HepG2 (cell line): ENCODE data around the gene TCF19. TPM values are rescaled to one million over a fixed set of nuclear protein-coding genes. Genes with fewer than 3 reads are reported as not detected.
A peak's percentile ranks its signal among the peaks of the same experiment; 100 is the strongest.

Experiments used
- CHD4 ChIP-seq: fragments of 200-600 bp; sonication (generic); IDR thresholded peaks from 2 replicates; pipeline ENCODE4 v1.7.0; 2017; ENCODE audit warnings: mild to moderate bottlenecking, low read length, borderline replicate concordance
- FOSL2 ChIP-seq: sonication (generic); formaldehyde crosslinking; IDR thresholded peaks from 2 replicates; pipeline ENCODE4 v1.4.0; 2020; ENCODE audit warnings: missing genetic modification reagents
- FOXK2 ChIP-seq: fragments of 450-650 bp; IDR thresholded peaks from 2 replicates; pipeline ENCODE4 v1.6.1; 2016
- HOMEZ ChIP-seq: IDR thresholded peaks from 2 replicates; pipeline ENCODE4 v1.6.1; 2016; ENCODE audit warnings: low read depth
- IKZF5 ChIP-seq: IDR thresholded peaks from 2 replicates; pipeline ENCODE4 v1.6.1; 2018; ENCODE audit warnings: missing genetic modification reagents, mild to moderate bottlenecking, missing compliant biosample characterization
- ISL2 ChIP-seq: sonication (generic); formaldehyde crosslinking; IDR thresholded peaks from 2 replicates; pipeline ENCODE4 v1.5.0; 2020; ENCODE audit warnings: missing genetic modification reagents
- JARID2 ChIP-seq: sonication (generic); formaldehyde crosslinking; IDR thresholded peaks from 2 replicates; pipeline ENCODE4 v1.8.1; 2023; ENCODE audit warnings: missing genetic modification reagents, inconsistent platforms; ENCODE audit not compliant: insufficient replicate concordance
- KLF15 ChIP-seq: sonication (generic); formaldehyde crosslinking; IDR thresholded peaks from 2 replicates; pipeline ENCODE4 v1.8.1; 2023; ENCODE audit warnings: borderline replicate concordance, mild to moderate bottlenecking, inconsistent platforms, missing genetic modification reagents, mixed read lengths
- MTA1 ChIP-seq: sonication (generic); formaldehyde crosslinking; IDR thresholded peaks from 2 replicates; pipeline ENCODE4 v1.4.0; 2020; ENCODE audit warnings: missing genetic modification reagents, mild to moderate bottlenecking, borderline replicate concordance
- NFIB ChIP-seq: sonication (generic); formaldehyde crosslinking; IDR thresholded peaks from 2 replicates; pipeline ENCODE4 v1.9.0; 2021; ENCODE audit warnings: missing genetic modification reagents, mild to moderate bottlenecking, borderline replicate concordance
- NR1H2 ChIP-seq: sonication (generic); formaldehyde crosslinking; IDR thresholded peaks from 2 replicates; pipeline ENCODE4 v1.8.1; 2022; ENCODE audit warnings: low read depth, missing genetic modification reagents, borderline replicate concordance
- RXRB ChIP-seq: IDR thresholded peaks from 2 replicates; pipeline ENCODE4 v1.6.1; 2016; ENCODE audit warnings: borderline replicate concordance, missing genetic modification reagents, missing compliant biosample characterization
- SIN3B ChIP-seq: fragments of 150-350 bp; IDR thresholded peaks from 2 replicates; pipeline ENCODE4 v1.6.1; 2014; ENCODE audit warnings: low read length
- TAF1 ChIP-seq: sonication (generic); formaldehyde crosslinking; IDR thresholded peaks from 2 replicates; pipeline ENCODE4 v1.4.0; 2020; ENCODE audit warnings: missing genetic modification reagents
- TRIM22 ChIP-seq: fragments of 450-650 bp; IDR thresholded peaks from 2 replicates; pipeline ENCODE4 v1.6.1; 2017
- ZNF205 ChIP-seq: IDR thresholded peaks from 2 replicates; pipeline ENCODE4 v1.6.1; 2018; ENCODE audit warnings: missing biosample characterization, missing genetic modification reagents
- ZNF317 ChIP-seq: sonication (generic); formaldehyde crosslinking; IDR thresholded peaks from 2 replicates; pipeline ENCODE4 v1.5.0; 2020; ENCODE audit warnings: mild to moderate bottlenecking, missing genetic modification reagents
- ZNF343 ChIP-seq: sonication (generic); formaldehyde crosslinking; IDR thresholded peaks from 2 replicates; pipeline ENCODE4 v1.4.0; 2020; ENCODE audit warnings: mild to moderate bottlenecking, missing genetic modification reagents
- ZNF546 ChIP-seq: sonication (generic); formaldehyde crosslinking; conservative IDR thresholded peaks from 2 replicates; pipeline ENCODE4 v1.8.1; 2023; ENCODE audit warnings: mild to moderate bottlenecking, missing genetic modification reagents
- ZNF562 ChIP-seq: sonication (generic); formaldehyde crosslinking; IDR thresholded peaks from 2 replicates; pipeline ENCODE4 v1.8.0; 2022; ENCODE audit warnings: missing genetic modification reagents, borderline replicate concordance
- ZNF775 ChIP-seq: sonication (generic); formaldehyde crosslinking; IDR thresholded peaks from 2 replicates; pipeline ENCODE4 v1.4.0; 2020; ENCODE audit warnings: missing genetic modification reagents, mild to moderate bottlenecking, moderate library complexity, borderline replicate concordance
- ZSCAN22 ChIP-seq: sonication (generic); formaldehyde crosslinking; IDR thresholded peaks from 2 replicates; pipeline ENCODE4 v1.4.0; 2020; ENCODE audit warnings: mild to moderate bottlenecking, missing genetic modification reagents
- ZSCAN9 ChIP-seq: IDR thresholded peaks from 2 replicates; pipeline ENCODE4 v1.6.1; 2016; ENCODE audit warnings: borderline replicate concordance
- polyA plus RNA-seq, 8 experiments: library from polyadenylated mRNA; depleted of rRNA in 3 of 8; stranded (reverse) in 7 of 8; unstranded in 1 of 8; fragments of >200 nt; fragmentation: Illumina TruSeq in 4 of 8; extraction: Trizol in 4 of 8; gene quantifications; 2 replicates each; pipeline versions ENCODE4 v1.2.1 to v1.2.3, GENCODE V29; 2011 to 2016; ENCODE audit warnings: low read depth in 4 of 8, missing spikeins in 1 of 8, mixed read lengths in 1 of 8; ENCODE audit not compliant: insufficient read depth in 1 of 8
- total RNA-seq, 5 experiments: library from RNA; depleted of rRNA; stranded (reverse); fragments of >200 nt; fragmentation: Illumina TruSeq; extraction: Trizol; gene quantifications; 2 replicates each; pipeline ENCODE4 v1.2.3, GENCODE V29; 2016; ENCODE audit warnings: low read depth in 1 of 5
- TF ChIP-seq, protein P1 (sequence below): sonication (generic); formaldehyde crosslinking; IDR thresholded peaks from 2 replicates; pipeline ENCODE4 v1.8.1; 2023; ENCODE audit warnings: missing genetic modification reagents, inconsistent platforms, borderline replicate concordance
- TF ChIP-seq, protein P2 (sequence below): IDR thresholded peaks from 2 replicates; pipeline ENCODE4 v1.6.1; 2016; ENCODE audit warnings: control low read depth

The TCF19 gene
- total and polyA plus RNA-seq, 2 of the 13 experiments (the other 11 are each of a cell fraction or from before 2014, with no cell fraction given): 4.9 to 22.2 TPM

GRCh38 chr6:31186052-31186734, 27.8 kb downstream of the TCF19 start (continued):
- no peak for TF ChIP-seq ZNF562 (CRISPR knock-in tag)
- TF ChIP-seq ZNF317: no peak; the same call in 1 of the 2 replicates
- TF ChIP-seq TAF1: peak; percentile 78
- no peak for TF ChIP-seq KLF15 (CRISPR knock-in tag)
- TF ChIP-seq FOSL2 (CRISPR knock-in tag): no peak
- no peak for TF ChIP-seq ZSCAN22 (CRISPR knock-in tag)
- TF ChIP-seq CHD4: no peak
- TF ChIP-seq IKZF5 (CRISPR knock-in tag): peak; percentile 49; the same call in 1 of the 2 replicates
- TF ChIP-seq, protein P1, sequence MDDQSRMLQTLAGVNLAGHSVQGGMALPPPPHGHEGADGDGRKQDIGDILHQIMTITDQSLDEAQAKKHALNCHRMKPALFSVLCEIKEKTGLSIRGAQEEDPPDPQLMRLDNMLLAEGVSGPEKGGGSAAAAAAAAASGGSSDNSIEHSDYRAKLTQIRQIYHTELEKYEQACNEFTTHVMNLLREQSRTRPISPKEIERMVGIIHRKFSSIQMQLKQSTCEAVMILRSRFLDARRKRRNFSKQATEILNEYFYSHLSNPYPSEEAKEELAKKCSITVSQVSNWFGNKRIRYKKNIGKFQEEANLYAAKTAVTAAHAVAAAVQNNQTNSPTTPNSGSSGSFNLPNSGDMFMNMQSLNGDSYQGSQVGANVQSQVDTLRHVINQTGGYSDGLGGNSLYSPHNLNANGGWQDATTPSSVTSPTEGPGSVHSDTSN (CRISPR knock-in tag): no peak
- no peak for TF ChIP-seq NFIB (CRISPR knock-in tag)
- TF ChIP-seq NR1H2 (CRISPR knock-in tag): no peak
- TF ChIP-seq RXRB (CRISPR knock-in tag): peak; percentile 60; the same call in 1 of the 2 replicates
- peak; percentile 77; the same call in 1 of the 2 replicates for TF ChIP-seq ZNF343 (CRISPR knock-in tag)
- TF ChIP-seq, protein P2, sequence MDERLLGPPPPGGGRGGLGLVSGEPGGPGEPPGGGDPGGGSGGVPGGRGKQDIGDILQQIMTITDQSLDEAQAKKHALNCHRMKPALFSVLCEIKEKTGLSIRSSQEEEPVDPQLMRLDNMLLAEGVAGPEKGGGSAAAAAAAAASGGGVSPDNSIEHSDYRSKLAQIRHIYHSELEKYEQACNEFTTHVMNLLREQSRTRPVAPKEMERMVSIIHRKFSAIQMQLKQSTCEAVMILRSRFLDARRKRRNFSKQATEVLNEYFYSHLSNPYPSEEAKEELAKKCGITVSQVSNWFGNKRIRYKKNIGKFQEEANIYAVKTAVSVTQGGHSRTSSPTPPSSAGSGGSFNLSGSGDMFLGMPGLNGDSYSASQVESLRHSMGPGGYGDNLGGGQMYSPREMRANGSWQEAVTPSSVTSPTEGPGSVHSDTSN (CRISPR knock-in tag): peak; percentile 75
- no peak; the same call in 1 of the 2 replicates for TF ChIP-seq ISL2 (CRISPR knock-in tag)
- TF ChIP-seq ZNF546 (CRISPR knock-in tag): no peak
- peak; percentile 29; the same call in 1 of the 2 replicates for TF ChIP-seq ZSCAN9 (CRISPR knock-in tag)
- peak; percentile 97 for TF ChIP-seq MTA1 (CRISPR knock-in tag)
- no peak for TF ChIP-seq SIN3B
- TF ChIP-seq FOXK2: no peak
- TF ChIP-seq ZNF205 (CRISPR knock-in tag): peak; percentile 75; the same call in 1 of the 2 replicates
- peak; percentile 32; the same call in 1 of the 2 replicates for TF ChIP-seq HOMEZ (CRISPR knock-in tag)
- TF ChIP-seq JARID2 (CRISPR knock-in tag): peak; percentile 85
- no peak for TF ChIP-seq TRIM22
- TF ChIP-seq ZNF775: no peak
